ENCODE measurements around the gene PPL. TPM values are rescaled to one million over a fixed set of nuclear protein-coding genes. Genes with fewer than 3 reads are reported as not detected.

Gene PPL
- total and polyA plus RNA-seq, 2 of the 13 experiments (the other 11 are each of a cell fraction or from before 2014, with no cell fraction given) = 5.7 to 6.6 TPM

DNA sequence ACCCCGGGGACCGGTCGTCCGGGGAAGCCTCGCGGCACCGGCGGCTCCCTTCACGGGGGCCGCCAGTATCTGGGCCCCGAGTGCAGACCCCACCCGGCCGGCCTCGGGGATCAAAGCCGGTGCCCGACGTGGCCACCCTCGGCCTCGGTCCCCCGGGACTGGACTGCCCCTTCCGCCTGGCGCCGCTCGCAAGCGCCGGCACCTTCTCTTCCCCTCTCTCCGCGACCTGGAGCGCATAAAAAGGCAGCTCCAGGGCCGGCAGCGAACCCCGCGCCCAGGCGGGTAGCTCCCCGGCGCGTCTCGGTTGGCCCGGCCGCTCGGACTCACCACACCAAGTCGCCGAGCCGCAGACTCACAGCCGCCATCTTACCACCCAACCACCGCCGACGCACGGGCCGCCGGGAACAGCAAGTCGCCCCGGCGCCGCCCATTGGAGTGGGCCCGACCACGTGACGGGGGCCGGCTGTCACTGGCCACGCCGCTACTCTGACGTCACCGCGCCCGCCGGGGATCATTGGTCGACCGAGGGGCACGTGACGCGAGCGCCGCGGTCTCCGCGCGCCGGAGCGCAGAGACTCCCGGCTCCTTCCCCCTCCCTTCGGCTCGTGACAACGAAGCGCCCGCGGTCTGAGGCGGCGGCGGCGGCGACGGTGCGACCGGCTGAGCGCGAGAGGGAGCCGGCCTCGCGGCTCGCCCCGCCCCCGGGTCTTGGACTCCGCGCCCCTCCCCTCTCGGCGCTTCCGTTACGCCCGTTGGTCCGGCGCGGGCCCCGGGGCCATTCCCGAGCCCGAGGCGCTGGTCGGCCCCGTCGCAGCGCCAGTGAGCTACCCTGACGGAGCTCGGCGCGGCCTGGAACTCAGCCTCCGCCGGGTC lies 89.8 kb downstream of the PPL start, which contains the start of the genes GLYR1 and UBN1 (continued):
- TF ChIP-seq, protein P1, sequence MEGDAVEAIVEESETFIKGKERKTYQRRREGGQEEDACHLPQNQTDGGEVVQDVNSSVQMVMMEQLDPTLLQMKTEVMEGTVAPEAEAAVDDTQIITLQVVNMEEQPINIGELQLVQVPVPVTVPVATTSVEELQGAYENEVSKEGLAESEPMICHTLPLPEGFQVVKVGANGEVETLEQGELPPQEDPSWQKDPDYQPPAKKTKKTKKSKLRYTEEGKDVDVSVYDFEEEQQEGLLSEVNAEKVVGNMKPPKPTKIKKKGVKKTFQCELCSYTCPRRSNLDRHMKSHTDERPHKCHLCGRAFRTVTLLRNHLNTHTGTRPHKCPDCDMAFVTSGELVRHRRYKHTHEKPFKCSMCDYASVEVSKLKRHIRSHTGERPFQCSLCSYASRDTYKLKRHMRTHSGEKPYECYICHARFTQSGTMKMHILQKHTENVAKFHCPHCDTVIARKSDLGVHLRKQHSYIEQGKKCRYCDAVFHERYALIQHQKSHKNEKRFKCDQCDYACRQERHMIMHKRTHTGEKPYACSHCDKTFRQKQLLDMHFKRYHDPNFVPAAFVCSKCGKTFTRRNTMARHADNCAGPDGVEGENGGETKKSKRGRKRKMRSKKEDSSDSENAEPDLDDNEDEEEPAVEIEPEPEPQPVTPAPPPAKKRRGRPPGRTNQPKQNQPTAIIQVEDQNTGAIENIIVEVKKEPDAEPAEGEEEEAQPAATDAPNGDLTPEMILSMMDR (CRISPR knock-in tag; IDR thresholded peaks at IDR 0.05) = no peak; the same call in 1 of the 2 replicates
- TF ChIP-seq HHEX (CRISPR knock-in tag; IDR thresholded peaks at IDR 0.05) (no peak), CCDC6 (CRISPR knock-in tag; IDR thresholded peaks at IDR 0.05) (peak; percentile 41), YY1 (IDR thresholded peaks at IDR 0.05; ENCODE audit: insufficient read depth, insufficient replicate concordance, low read depth, low read length) (peak; percentile 95), PHB2 (IDR thresholded peaks at IDR 0.05; ENCODE audit: partially characterized antibody) (no peak), IKZF1 (IDR thresholded peaks at IDR 0.05) (no peak), TARDBP (CRISPR knock-in tag; IDR thresholded peaks at IDR 0.05) (peak; percentile 44; the same call in 1 of the 2 replicates), MEIS1 (CRISPR knock-in tag; IDR thresholded peaks at IDR 0.05; ENCODE audit: borderline replicate concordance) (0 out of 2 replicates have a peak, but pooled peaks have one; percentile 36), POGZ (CRISPR knock-in tag; IDR thresholded peaks at IDR 0.05) (peak; percentile 78), ZIK1 (CRISPR knock-in tag; IDR thresholded peaks at IDR 0.05; ENCODE audit: borderline replicate concordance, low read depth) (no peak), ZNF274 (CRISPR knock-in tag; IDR thresholded peaks at IDR 0.05) (no peak), NFIB (CRISPR knock-in tag; IDR thresholded peaks at IDR 0.05; ENCODE audit: borderline replicate concordance) (no peak), MAF1 (CRISPR knock-in tag; IDR thresholded peaks at IDR 0.05; ENCODE audit: borderline replicate concordance) (no peak), RBFOX2 (IDR thresholded peaks at IDR 0.05; ENCODE audit: low read depth, low read length) (peak; percentile 90)
- TF ChIP-seq, protein P2, sequence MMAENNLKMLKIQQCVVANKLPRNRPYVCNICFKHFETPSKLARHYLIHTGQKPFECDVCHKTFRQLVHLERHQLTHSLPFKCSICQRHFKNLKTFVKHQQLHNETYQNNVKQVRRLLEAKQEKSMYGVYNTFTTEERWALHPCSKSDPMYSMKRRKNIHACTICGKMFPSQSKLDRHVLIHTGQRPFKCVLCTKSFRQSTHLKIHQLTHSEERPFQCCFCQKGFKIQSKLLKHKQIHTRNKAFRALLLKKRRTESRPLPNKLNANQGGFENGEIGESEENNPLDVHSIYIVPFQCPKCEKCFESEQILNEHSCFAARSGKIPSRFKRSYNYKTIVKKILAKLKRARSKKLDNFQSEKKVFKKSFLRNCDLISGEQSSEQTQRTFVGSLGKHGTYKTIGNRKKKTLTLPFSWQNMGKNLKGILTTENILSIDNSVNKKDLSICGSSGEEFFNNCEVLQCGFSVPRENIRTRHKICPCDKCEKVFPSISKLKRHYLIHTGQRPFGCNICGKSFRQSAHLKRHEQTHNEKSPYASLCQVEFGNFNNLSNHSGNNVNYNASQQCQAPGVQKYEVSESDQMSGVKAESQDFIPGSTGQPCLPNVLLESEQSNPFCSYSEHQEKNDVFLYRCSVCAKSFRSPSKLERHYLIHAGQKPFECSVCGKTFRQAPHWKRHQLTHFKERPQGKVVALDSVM (CRISPR knock-in tag; IDR thresholded peaks at IDR 0.05) = no peak; the same call in 1 of the 2 replicates
- TF ChIP-seq, protein P3, sequence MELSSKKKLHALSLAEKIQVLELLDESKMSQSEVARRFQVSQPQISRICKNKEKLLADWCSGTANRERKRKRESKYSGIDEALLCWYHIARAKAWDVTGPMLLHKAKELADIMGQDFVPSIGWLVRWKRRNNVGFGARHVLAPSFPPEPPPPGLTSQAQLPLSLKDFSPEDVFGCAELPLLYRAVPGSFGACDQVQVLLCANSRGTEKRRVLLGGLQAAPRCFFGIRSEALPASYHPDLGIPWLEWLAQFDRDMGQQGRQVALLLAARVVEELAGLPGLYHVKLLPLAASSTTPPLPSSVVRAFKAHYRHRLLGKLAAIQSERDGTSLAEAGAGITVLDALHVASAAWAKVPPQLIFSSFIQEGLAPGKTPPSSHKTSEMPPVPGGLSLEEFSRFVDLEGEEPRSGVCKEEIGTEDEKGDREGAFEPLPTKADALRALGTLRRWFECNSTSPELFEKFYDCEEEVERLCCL (CRISPR knock-in tag; IDR thresholded peaks at IDR 0.05; ENCODE audit: borderline replicate concordance) = no peak
- TF ChIP-seq, protein P4, sequence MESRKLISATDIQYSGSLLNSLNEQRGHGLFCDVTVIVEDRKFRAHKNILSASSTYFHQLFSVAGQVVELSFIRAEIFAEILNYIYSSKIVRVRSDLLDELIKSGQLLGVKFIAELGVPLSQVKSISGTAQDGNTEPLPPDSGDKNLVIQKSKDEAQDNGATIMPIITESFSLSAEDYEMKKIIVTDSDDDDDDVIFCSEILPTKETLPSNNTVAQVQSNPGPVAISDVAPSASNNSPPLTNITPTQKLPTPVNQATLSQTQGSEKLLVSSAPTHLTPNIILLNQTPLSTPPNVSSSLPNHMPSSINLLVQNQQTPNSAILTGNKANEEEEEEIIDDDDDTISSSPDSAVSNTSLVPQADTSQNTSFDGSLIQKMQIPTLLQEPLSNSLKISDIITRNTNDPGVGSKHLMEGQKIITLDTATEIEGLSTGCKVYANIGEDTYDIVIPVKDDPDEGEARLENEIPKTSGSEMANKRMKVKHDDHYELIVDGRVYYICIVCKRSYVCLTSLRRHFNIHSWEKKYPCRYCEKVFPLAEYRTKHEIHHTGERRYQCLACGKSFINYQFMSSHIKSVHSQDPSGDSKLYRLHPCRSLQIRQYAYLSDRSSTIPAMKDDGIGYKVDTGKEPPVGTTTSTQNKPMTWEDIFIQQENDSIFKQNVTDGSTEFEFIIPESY (CRISPR knock-in tag; IDR thresholded peaks at IDR 0.05) = no peak
- TF ChIP-seq, protein P5, sequence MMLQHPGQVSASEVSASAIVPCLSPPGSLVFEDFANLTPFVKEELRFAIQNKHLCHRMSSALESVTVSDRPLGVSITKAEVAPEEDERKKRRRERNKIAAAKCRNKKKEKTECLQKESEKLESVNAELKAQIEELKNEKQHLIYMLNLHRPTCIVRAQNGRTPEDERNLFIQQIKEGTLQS (CRISPR knock-in tag; IDR thresholded peaks at IDR 0.05) = no peak
- TF ChIP-seq, protein P6, sequence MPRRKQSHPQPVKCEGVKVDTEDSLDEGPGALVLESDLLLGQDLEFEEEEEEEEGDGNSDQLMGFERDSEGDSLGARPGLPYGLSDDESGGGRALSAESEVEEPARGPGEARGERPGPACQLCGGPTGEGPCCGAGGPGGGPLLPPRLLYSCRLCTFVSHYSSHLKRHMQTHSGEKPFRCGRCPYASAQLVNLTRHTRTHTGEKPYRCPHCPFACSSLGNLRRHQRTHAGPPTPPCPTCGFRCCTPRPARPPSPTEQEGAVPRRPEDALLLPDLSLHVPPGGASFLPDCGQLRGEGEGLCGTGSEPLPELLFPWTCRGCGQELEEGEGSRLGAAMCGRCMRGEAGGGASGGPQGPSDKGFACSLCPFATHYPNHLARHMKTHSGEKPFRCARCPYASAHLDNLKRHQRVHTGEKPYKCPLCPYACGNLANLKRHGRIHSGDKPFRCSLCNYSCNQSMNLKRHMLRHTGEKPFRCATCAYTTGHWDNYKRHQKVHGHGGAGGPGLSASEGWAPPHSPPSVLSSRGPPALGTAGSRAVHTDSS (CRISPR knock-in tag; conservative IDR thresholded peaks at IDR 0.05) = no peak

All from HepG2 (cell line).